Measurements from ENCODE around the gene HEYL. TPM values are rescaled to one million over a fixed set of nuclear protein-coding genes. Genes with fewer than 3 reads are reported as not detected.

Gene HEYL
- total RNA-seq, 1 donor from 2014 or later, result not detected

- peaks cover 16% of the 10 kb centered on the region for H3K27me3 ChIP-seq (ENCODE audit: control insufficient read depth, insufficient read depth, low read length)
- no peak for TF ChIP-seq CTCF (IDR thresholded peaks at IDR 0.05; ENCODE audit: insufficient read depth, low read length, severe bottlenecking)
- H3K4me3 ChIP-seq (ENCODE audit: low read depth, low read length), result no peak overlapping the region
- FAIRE-seq (no peak), DNase-seq (ENCODE audit: low read depth) (no peak)
- no peaks in the 10 kb centered on the region for H3K36me3 ChIP-seq (ENCODE audit: control insufficient read depth, insufficient read depth, low read length)
Observed at GRCh38 chr1:39668111-39668510, 28.7 kb upstream of the HEYL start.

- no peak for DNase-seq (ENCODE audit: low read depth)
- FAIRE-seq, result no peak
- TF ChIP-seq CTCF (IDR thresholded peaks at IDR 0.05; ENCODE audit: insufficient read depth, low read length, severe bottlenecking), result no peak
- H3K4me3 ChIP-seq (ENCODE audit: low read depth, low read length), result no peak overlapping the region
- peaks cover 16% of the 10 kb centered on the region for H3K27me3 ChIP-seq (ENCODE audit: control insufficient read depth, insufficient read depth, low read length)
- no peaks in the 10 kb centered on the region for H3K36me3 ChIP-seq (ENCODE audit: control insufficient read depth, insufficient read depth, low read length)
Observed at GRCh38 chr1:39666772-39667171, 27.3 kb upstream of the HEYL start.

GRCh38 chr1:39663559-39663958, 24.1 kb upstream of the HEYL start:
- peaks cover 4% of the 10 kb centered on the region for H3K27me3 ChIP-seq (ENCODE audit: control insufficient read depth, insufficient read depth, low read length)
- no peak for FAIRE-seq

GRCh38 chr1:39662861-39663260, 23.4 kb upstream of the HEYL start:
- no peak for TF ChIP-seq CTCF (IDR thresholded peaks at IDR 0.05; ENCODE audit: insufficient read depth, low read length, severe bottlenecking)
- no peak for FAIRE-seq
- H3K4me3 ChIP-seq (ENCODE audit: low read depth, low read length), result no peak overlapping the region
- H3K27me3 ChIP-seq (ENCODE audit: control insufficient read depth, insufficient read depth, low read length), result peaks cover 4% of the 10 kb centered on the region
- DNase-seq (ENCODE audit: low read depth), result no peak
- H3K36me3 ChIP-seq (ENCODE audit: control insufficient read depth, insufficient read depth, low read length), result no peaks in the 10 kb centered on the region

More at GRCh38 chr1:39663559-39663958, 24.1 kb upstream of the HEYL start:
- TF ChIP-seq CTCF (IDR thresholded peaks at IDR 0.05; ENCODE audit: insufficient read depth, low read length, severe bottlenecking), result no peak
- Histone ChIP-seq H3K36me3 (ENCODE audit: control insufficient read depth, insufficient read depth, low read length) (no peaks in the 10 kb centered on the region), H3K4me3 (ENCODE audit: low read depth, low read length) (no peak overlapping the region)
- DNase-seq (ENCODE audit: low read depth), result no peak

- no peak for TF ChIP-seq CTCF (IDR thresholded peaks at IDR 0.05; ENCODE audit: insufficient read depth, low read length, severe bottlenecking)
- FAIRE-seq, result no peak
- no peak for DNase-seq (ENCODE audit: low read depth)
- Histone ChIP-seq H3K36me3 (ENCODE audit: control insufficient read depth, insufficient read depth, low read length) (no peaks in the 10 kb centered on the region), H3K4me3 (ENCODE audit: low read depth, low read length) (no peak overlapping the region), H3K27me3 (ENCODE audit: control insufficient read depth, insufficient read depth, low read length) (peaks cover 2% of the 10 kb centered on the region)
Observed at GRCh38 chr1:39659538-39659937, 20.1 kb upstream of the HEYL start.

GRCh38 chr1:39659110-39659509, 19.7 kb upstream of the HEYL start:
- no peak overlapping the region for H3K4me3 ChIP-seq (ENCODE audit: low read depth, low read length)
- DNase-seq (ENCODE audit: low read depth), result no peak
- no peak for TF ChIP-seq CTCF (IDR thresholded peaks at IDR 0.05; ENCODE audit: insufficient read depth, low read length, severe bottlenecking)
- FAIRE-seq, result no peak
- peaks cover 2% of the 10 kb centered on the region for H3K27me3 ChIP-seq (ENCODE audit: control insufficient read depth, insufficient read depth, low read length)
- H3K36me3 ChIP-seq (ENCODE audit: control insufficient read depth, insufficient read depth, low read length), result no peaks in the 10 kb centered on the region
